Lower leg skin (tissue), 3 donors: Measurements from ENCODE around the gene FGF19.

Experiments used
- POLR2A ChIP-seq, 2 donors: fragments of 450-650 bp; IDR thresholded peaks; one replicate each; pipeline ENCODE4 v1.6.1; 2016 to 2017; ENCODE audit warnings: antibody characterized with exemption in 2 of 2, mild to moderate bottlenecking in 1 of 2, moderate library complexity in 1 of 2
- TF ChIP-seq, protein P1 (sequence below), 3 donors: fragments of 450-650 bp; IDR thresholded peaks; one replicate each; pipeline ENCODE4 v1.5.1; 2016; ENCODE audit warnings: antibody characterized with exemption in 3 of 3, mild to moderate bottlenecking in 3 of 3, moderate library complexity in 2 of 3

DNA sequence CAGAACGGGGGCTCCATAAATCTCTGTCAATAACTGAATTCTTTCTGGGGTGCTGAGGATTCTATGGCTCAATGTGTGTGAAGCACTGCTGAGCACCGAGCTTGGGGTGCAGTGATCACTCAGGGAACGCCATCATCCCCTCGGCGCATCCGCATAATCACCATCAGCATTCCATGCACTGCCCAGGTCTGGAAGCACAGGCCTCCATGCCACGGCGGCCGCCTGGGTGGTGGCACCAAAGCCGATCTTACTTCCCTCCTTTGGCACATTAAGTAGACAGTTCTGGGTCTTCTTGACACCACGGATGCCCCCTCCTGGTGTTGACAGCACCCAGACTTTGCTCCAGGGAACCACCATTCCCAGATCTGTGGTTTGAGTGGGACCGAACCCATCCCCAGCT lies 44.2 kb downstream of the FGF19 start:
- TF ChIP-seq, protein P1, sequence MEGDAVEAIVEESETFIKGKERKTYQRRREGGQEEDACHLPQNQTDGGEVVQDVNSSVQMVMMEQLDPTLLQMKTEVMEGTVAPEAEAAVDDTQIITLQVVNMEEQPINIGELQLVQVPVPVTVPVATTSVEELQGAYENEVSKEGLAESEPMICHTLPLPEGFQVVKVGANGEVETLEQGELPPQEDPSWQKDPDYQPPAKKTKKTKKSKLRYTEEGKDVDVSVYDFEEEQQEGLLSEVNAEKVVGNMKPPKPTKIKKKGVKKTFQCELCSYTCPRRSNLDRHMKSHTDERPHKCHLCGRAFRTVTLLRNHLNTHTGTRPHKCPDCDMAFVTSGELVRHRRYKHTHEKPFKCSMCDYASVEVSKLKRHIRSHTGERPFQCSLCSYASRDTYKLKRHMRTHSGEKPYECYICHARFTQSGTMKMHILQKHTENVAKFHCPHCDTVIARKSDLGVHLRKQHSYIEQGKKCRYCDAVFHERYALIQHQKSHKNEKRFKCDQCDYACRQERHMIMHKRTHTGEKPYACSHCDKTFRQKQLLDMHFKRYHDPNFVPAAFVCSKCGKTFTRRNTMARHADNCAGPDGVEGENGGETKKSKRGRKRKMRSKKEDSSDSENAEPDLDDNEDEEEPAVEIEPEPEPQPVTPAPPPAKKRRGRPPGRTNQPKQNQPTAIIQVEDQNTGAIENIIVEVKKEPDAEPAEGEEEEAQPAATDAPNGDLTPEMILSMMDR (IDR thresholded peaks at IDR 0.05): no peak
- TF ChIP-seq POLR2A (IDR thresholded peaks at IDR 0.05): no peak
